Peyer's patch (tissue), 4 donors: Measurements from ENCODE around the gene LRRFIP1.

ENCODE experiments used
- POLR2A ChIP-seq, 2 donors: fragments of 450-650 bp; IDR thresholded peaks; one replicate each; pipeline ENCODE4 v1.5.1; 2017; ENCODE audit warnings: antibody characterized with exemption in 2 of 2, mild to moderate bottlenecking in 2 of 2, moderate library complexity in 2 of 2
- TF ChIP-seq, protein P1 (sequence below), 6 experiments: fragments of 450-650 bp in 4 of 6; fragments of 200-600 bp in 2 of 6; sonication (generic) in 1 of 6; IDR thresholded peaks; one replicate each; pipeline ENCODE4 v1.5.1; 2017 to 2019; ENCODE audit warnings: antibody characterized with exemption in 6 of 6, mild to moderate bottlenecking in 3 of 6, moderate library complexity in 1 of 6

DNA sequence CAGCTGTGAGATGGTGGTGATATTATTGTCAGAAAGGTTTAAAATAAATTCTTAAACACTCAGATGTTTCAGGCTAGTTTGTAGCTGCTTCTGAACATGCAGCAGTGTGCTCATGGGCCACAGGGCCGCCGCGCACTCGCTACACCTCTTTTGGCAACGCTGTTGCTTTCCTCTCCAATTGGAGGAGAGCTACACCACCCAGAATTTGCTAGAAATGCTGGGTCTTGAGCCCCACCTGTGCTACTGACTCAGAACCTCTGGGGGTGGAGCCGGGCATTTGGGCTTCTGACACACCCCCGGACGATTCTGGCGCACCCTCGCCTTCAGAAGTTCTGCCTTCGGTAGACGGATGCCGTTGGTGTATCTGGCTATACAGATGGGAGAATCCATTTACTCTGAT lies 15.7 kb downstream of the LRRFIP1 start:
- TF ChIP-seq, protein P1, sequence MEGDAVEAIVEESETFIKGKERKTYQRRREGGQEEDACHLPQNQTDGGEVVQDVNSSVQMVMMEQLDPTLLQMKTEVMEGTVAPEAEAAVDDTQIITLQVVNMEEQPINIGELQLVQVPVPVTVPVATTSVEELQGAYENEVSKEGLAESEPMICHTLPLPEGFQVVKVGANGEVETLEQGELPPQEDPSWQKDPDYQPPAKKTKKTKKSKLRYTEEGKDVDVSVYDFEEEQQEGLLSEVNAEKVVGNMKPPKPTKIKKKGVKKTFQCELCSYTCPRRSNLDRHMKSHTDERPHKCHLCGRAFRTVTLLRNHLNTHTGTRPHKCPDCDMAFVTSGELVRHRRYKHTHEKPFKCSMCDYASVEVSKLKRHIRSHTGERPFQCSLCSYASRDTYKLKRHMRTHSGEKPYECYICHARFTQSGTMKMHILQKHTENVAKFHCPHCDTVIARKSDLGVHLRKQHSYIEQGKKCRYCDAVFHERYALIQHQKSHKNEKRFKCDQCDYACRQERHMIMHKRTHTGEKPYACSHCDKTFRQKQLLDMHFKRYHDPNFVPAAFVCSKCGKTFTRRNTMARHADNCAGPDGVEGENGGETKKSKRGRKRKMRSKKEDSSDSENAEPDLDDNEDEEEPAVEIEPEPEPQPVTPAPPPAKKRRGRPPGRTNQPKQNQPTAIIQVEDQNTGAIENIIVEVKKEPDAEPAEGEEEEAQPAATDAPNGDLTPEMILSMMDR (IDR thresholded peaks at IDR 0.05), result no peak
- no peak for TF ChIP-seq POLR2A (IDR thresholded peaks at IDR 0.05)
